Measurements from ENCODE around the gene TBC1D12.

Gene TBC1D12

GRCh38 chr10:94483970-94484369 is 81.6 kb downstream of the TBC1D12 start:
- no peak for TF ChIP-seq ZFX (IDR thresholded peaks at IDR 0.05; ENCODE audit: borderline replicate concordance)
- TF ChIP-seq CTCF (IDR thresholded peaks at IDR 0.05) = no peak
- no peak overlapping the region for H3K27ac ChIP-seq

DNA sequence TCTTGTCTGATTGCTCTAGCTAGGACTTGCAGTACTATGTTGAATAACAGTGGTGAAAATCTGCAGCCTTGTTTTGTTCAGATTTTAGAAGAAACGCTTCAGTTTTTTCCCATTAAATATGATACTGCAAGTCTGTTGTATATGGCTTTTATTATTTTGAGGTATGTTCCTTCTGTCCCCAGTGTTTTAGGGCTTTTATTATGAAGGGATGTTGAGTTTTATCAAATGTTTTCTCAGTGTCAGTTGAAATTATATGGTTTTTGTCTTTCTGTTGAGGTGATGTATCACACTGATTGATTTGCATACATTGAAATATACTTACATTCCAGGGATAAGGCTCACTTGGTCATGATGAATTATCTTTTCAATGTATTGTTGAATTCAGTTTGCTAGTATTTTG is 82.8 kb downstream of the TBC1D12 start:
- TF ChIP-seq CTCF (IDR thresholded peaks at IDR 0.05) (no peak), ZFX (IDR thresholded peaks at IDR 0.05; ENCODE audit: borderline replicate concordance) (no peak)
- H3K27ac ChIP-seq = no peak overlapping the region

- TF ChIP-seq ZFX (IDR thresholded peaks at IDR 0.05; ENCODE audit: borderline replicate concordance) (no peak), CTCF (IDR thresholded peaks at IDR 0.05) (no peak)
- H3K27ac ChIP-seq = no peak overlapping the region
Observed at GRCh38 chr10:94487575-94487974, 85.2 kb downstream of the TBC1D12 start.

DNA sequence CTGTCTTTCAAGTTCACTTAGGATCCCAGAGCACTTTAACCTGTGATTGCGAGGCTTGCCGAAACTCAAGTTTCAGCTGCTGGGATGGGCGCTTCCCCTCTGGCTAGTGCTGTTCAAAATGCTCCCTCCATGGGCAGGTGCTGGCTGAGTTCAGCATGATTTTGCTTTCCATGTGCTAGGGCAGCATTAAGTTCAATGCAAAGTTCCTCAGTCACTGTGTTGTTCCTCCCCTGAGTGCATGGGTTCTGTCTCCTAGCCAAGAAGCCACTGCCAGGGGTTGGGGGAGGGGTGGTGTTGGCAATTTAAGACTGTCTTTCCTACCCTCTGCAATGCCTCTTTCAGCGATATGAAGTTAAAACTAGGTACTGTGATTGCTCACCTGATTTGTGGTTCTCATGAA is 86.8 kb downstream of the TBC1D12 start:
- H3K27ac ChIP-seq = no peak overlapping the region
- TF ChIP-seq ZFX (IDR thresholded peaks at IDR 0.05; ENCODE audit: borderline replicate concordance) (no peak), CTCF (IDR thresholded peaks at IDR 0.05) (no peak)

DNA sequence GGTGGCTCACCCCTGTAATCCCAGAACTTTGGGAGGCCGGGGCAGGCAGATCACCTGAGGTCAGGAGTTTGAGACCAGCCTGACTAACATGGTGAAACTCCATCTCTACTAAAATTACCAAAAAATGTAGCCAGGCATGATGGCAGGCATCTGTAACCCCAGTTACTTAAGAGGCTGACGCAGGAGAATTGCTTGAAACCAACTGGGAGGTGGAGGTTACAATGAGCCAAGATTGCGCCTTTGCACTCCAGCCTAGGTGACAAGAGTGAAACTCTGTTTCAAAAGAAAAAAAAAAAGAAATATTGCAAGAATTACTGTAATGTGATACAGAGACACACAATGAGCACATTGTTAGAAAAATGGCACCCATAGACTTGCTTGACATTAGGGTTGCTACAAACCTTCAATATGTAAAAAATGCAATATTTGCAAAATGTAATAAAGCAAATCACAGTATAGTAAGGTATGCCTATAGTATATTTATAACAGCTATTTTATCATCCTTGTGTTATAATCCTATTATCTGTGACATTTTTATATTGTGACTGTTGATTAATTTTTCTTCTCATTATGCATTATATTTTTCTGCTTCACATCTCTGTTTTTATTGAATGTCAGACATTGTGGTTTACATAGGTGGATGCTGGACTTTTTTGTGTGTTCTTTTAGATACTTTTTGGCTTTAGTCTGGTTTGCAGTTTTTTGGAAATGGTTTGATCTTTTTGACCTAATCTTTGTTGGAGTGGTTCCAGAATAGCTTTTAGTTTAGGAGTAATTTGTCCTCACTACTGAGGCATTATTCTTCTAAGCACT is 87.8 kb downstream of the TBC1D12 start:
- H3K27ac ChIP-seq = no peak overlapping the region
- TF ChIP-seq ZFX (IDR thresholded peaks at IDR 0.05; ENCODE audit: borderline replicate concordance) = no peak
- no peak for TF ChIP-seq CTCF (IDR thresholded peaks at IDR 0.05)

DNA sequence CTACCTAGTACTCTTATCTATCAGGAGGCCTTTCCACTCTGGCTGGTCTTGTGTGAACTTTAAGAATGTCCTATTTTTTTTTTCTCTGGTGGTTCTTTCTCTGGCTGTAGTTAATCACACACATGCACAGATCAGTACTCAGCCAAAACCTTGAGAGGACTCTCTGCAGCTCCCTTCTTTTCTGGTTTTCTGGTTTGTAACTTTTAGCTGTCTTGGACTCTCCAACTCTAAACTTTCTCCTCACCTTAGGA is 88.4 kb downstream of the TBC1D12 start:
- TF ChIP-seq CTCF (IDR thresholded peaks at IDR 0.05) (no peak), ZFX (IDR thresholded peaks at IDR 0.05; ENCODE audit: borderline replicate concordance) (no peak)
- H3K27ac ChIP-seq = no peak overlapping the region

DNA sequence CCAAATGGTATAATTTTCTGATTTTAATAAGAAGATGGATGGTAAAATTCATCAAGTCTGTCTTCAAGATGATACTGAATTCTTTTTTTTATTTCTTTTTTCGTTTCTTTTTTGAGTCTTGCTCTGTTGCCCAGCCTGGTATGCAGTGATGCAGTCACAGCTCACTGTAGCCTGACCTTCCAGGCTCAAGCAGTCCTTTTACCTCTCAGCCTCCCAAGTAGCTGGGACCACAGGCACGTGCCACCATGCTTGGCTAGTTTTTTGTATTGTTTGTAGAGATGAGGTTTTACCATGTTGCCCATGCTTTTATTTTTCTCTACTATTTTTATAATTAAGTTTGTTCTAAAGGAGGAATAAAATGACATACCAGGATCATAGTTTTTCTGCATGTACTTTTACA is 91.1 kb downstream of the TBC1D12 start:
- no peak overlapping the region for H3K27ac ChIP-seq
- TF ChIP-seq CTCF (IDR thresholded peaks at IDR 0.05) = no peak
- TF ChIP-seq ZFX (IDR thresholded peaks at IDR 0.05; ENCODE audit: borderline replicate concordance) = no peak
